NCI-H187 (cell line): Measurements from ENCODE around the gene CAVIN2.
"Not testable (repeated sequence)": the region's sequence is repeated elsewhere in the genome, so short reads cannot be mapped to it uniquely, and the experiment has no call there.

ENCODE experiments used
- DNase-seq, 2 experiments: peaks; one replicate each; lab custom pipeline; 2025; lab: John Stamatoyannopoulos, UW

Gene CAVIN2

DNA sequence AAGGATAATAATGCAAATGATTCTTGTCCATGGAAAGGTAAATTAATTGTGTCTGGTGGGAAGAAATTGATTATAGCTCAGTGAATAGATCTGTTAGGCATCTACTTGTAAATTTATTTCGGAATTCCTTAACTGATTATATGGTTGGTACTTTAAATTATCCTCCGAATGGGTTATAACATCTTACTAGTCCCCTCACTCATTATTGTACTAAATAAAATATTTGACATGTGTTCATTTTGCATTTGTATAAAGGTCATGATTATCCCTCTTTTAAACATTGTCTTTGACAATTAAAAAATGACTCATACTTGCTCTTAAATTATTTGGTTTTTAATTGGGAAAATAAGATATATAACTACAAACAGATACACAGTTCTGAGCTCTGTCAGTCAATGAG is 47.4 kb downstream of the CAVIN2 start:
- no peak for DNase-seq

DNA sequence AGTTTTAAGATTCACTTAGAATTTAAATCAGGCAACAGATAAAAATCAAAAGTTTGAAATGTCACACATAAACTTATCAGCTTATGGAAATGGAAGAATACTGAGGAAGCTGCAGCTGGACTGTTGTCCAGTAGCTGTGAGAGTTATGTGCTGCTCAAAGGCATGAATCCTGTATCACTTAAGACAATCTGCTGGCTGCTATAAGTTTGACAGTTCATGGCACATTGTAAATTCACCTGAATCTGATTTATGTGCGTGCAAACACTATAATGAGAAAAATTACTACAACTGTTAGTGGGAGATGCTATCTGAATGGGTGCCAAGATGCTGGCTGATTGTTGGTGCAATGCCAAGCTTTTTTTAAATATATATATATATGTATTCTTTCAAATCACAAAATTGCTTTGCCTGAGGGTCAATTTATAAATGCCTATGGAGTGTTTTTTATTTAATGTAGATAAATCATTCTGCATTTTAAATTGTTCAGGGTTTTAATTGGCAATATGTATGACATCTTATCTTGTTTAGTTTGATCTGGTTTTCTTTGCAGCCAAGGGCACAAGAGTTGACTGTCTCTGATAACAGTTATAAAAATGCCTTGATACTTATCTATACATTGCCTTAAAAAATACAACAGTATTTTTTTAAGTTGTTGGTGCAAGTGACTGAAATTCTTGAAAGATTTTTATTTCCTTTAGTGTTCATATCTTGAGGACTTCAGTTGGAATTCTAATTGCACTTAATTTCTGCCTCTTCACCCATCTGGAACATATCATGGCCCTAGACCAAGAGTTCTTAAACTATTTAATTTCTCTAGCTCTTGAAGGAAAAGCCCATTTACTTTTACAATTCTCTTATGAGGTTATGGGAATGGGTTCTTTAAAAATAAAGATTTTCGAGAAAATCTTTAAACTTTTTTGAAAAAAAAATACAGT is 48.7 kb downstream of the CAVIN2 start:
- DNase-seq = no peak

- no peak for DNase-seq
Observed at GRCh38 chr2:191797500-191797899, 49.4 kb downstream of the CAVIN2 start.

- no peak for DNase-seq
Observed at GRCh38 chr2:191795715-191796114, 51.2 kb downstream of the CAVIN2 start.

DNA sequence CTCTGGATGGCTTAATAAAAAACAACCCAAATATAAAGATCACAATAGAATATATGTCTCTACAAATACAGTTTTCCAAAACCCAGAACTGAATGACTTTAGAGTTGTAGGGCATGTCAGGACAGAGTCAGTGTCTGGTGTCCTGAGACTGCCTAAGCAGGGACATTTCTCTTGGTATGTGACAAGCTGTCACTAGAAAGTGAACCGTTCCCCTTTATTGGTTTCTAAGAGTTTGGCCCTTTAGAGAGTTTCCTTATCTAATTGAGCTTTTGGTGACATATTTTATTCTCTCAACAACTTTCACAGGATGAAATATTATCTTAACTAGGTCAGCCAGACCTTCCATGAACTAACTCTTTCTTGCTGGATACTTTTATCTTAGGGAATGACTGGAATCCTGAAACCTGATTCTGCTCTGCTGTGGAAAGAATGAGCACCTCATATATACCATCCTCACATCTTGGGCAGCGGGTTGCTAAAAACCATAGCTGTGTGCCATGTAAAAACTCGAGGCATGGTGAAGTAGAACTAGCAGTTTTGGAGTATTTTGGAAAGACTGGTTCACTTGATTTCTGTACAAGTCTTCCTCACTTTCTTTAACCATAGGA is 54.8 kb downstream of the CAVIN2 start:
- no peak for DNase-seq

DNA sequence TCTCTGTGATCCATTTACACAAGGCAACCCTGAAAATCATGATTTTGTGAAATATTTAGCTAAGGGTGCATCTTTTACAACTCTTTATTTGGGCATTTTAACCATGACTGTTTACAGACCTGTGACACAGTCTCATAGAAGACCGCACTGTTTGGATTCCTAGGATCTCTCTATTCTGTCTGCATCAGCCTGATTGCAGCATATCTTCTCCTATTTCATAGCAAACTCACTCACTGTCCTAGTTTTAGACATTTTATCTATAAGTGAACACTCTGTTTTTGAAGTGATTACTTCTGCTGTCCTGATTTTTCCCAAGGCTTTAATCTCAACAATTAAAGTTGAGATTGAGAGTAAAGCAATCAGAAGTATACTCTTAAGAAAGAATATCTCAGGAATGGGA is 56.2 kb downstream of the CAVIN2 start:
- no peak for DNase-seq

GRCh38 chr2:191789796-191790195 is 57.1 kb downstream of the CAVIN2 start:
- DNase-seq = no peak

DNA sequence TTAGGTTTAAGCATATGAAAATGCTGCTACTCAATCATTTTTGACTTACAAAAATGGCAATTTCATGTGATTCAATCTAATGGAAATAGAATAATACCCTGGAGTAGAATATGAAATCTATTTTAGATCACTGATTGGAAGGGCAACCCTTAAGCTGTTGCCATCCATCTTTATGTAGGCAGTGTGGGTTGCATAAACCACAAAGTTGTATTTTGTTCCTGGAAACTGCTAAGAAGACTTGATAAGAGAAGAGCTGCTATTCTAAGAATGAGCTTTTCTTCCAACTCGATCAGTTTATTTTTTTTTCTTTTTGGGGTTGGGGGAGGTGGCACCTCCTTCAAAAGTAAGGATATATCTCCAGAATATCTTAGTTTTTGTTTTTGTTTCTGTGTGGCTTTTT is 60.2 kb downstream of the CAVIN2 start:
- DNase-seq = no peak

DNA sequence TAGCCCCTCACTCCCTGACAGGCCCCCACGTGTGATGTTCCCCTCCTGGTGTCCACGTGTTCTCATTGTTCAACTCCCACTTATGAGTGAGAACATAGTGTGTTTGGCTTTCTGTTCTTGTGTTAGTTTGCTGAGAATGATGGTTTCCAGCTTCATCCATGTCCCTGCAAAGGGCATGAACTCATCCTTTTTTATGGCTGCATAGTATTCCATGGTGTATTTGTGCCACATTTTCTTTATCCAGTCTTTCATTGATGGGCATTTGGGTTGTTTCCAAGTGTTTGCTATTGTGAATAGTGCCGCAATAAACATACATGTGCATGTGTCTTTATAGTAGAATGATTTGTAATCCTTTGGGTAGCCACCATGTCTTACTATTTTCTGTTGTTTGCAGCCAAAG is 61.2 kb downstream of the CAVIN2 start:
- DNase-seq = not testable (repeated sequence)
